Measurements from ENCODE around the gene HECW1.
"Not testable (repeated sequence)": the region's sequence is repeated elsewhere in the genome, so short reads cannot be mapped to it uniquely, and the experiment has no call there.

Gene HECW1

DNA sequence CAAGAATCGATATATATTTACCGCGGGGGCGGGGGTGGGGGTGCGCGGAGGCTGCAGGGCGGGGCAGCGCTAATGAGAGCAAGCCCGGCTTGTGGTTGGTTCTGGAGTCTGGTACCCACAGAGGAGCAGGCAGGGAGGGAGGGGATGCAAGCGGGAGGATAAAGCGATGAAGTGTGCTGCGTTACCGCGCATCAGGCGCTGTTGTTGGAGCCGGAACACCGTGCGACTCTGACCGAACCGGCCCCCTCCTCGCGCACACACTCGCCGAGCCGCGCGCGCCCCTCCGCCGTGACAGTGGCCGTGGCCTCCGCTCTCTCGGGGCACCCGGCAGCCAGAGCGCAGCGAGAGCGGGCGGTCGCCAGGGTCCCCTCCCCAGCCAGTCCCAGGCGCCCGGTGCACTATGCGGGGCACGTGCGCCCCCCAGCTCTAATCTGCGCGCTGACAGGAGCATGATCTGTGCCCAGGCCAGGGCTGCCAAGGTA, at the start of gene HECW1:
HECW1 (plus strand) TSS at position 189 of the 482 bp plus-strand sequence. CDS start 131,259 bp downstream, outside the sequence.
- FAIRE-seq (no peak), DNase-seq (ENCODE audit: insufficient read length, low spot score) (no peak)
- TF ChIP-seq POLR2A (IDR thresholded peaks at IDR 0.05; ENCODE audit: low read depth, low read length) = no peak

DNA sequence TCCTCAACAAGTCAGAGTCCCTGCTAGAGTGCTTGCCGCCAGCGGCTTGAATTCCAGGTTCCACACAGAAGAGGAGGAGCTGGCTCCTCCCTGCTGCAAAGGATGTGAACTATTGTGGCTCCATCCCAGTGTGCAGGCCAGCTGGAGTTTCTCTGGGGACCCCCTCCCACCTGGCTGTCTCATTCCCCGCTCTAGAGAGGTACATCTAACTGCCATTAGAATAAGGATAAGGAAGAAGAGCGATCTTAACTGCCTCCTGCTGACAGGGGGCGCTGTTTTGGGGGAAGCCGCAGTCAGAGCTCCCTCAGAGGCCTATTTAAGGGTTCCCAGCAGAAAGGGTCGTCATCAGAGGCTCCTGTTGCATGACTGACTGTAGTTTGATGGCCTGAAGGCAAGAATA, 40.8 kb upstream of the HECW1 start:
- no peak for DNase-seq (ENCODE audit: insufficient read length, low spot score)
- FAIRE-seq = no peak
- no peak for TF ChIP-seq POLR2A (IDR thresholded peaks at IDR 0.05; ENCODE audit: low read depth, low read length)

DNA sequence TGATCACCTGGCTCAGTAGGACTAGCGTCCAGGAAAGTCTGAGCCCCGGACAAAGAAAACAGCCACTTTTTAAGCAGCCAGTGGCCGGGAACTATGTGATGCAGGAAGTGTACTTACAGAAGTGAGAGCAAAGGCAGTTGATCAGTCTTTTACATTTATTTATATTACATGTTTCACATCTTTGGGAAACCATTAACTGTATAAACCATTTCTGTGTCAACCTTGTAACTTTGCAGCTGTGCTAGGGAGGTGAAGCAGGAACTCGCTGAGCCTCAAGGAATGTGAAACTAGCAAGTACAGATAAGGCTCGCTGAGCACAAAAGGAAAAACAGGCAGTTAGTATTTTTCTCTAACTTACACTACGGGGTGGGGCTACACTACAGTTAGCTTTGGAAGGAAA, 39.9 kb upstream of the HECW1 start:
- no peak for TF ChIP-seq POLR2A (IDR thresholded peaks at IDR 0.05; ENCODE audit: low read depth, low read length)
- no peak for FAIRE-seq
- no peak for DNase-seq (ENCODE audit: insufficient read length, low spot score)

DNA sequence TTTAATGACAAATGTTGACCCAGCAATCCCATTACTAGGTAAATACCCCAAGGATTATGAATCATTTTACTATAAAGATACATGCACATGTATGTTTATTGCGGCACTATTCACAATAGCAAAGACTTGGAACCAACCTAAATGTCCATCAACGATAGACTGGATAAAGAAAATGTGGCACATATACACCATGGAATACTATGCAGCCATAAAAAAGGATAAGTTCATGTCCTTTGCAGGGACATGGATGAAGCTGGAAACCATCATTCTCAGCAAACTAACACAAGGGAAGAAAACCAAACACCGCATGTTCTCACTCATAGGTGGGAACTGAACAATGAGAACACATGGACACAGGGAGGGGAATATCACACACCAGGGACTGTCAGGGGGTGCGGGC, 38.6 kb upstream of the HECW1 start:
- not testable (repeated sequence) for DNase-seq (ENCODE audit: insufficient read length, low spot score); FAIRE-seq

DNA sequence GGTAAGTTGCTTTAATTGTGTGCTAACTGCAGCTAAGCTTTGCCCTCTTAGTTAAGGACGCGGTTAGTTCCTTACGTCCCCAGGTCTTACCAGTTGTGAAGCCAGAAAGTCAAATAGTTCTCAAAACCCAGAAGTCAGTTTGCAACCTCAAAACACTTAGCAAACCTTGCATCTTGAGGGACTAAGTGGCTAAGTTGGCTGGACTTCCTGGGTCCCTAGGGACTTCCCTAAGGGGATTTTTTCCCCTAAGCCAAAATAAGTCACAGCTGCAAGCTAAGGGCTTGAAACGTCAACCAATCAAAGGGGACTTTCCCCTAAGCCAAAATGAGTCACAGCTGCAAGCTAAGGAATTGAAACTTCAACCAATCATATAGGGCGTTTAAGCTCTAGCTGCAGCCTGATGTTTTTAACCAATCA, 36.2 kb upstream of the HECW1 start:
- DNase-seq (ENCODE audit: insufficient read length, low spot score) (no peak), FAIRE-seq (no peak)
- TF ChIP-seq POLR2A (IDR thresholded peaks at IDR 0.05; ENCODE audit: low read depth, low read length) = no peak

DNA sequence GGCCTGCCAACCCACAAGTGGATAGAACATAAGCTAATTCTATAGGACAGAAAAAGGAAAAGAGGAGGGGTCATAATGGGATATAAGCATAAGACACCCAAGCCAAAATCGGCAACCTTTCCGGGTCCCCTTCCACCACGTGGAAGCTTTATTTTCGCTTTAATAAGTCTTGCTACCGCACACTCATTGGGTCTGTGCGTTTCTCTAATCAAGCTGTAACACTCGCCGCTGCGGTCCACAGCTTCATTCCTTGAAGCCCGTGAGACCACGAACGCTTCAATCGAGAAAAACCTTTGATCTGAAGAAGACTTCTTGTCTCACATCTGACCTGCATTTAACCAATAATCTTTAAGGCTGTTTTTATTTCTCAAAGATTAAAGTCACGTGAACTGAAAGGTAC, 35.8 kb upstream of the HECW1 start:
- TF ChIP-seq POLR2A (IDR thresholded peaks at IDR 0.05; ENCODE audit: low read depth, low read length) = no peak
- no peak for FAIRE-seq
- no peak for DNase-seq (ENCODE audit: insufficient read length, low spot score)

DNA sequence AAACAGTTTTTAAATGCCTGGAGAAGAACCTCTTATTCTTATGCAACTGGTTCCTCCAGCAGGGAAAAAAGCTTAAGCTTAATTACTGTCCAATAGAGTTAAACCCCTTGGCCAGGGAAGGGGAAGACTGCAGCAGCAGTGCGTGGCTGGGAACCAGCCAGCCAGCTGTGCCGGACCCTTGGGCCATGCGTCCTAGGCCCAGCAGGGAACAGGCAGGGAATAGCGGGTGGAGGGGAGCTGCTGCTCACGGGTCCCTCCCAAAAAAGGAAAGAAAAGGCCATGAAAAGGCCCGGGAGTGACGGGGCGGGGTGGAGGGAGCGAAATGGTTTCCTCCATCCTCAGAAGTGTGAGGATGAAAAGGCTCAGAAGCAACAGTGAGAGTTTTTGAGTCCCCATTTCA, 35.2 kb upstream of the HECW1 start:
- DNase-seq (ENCODE audit: insufficient read length, low spot score) (no peak), FAIRE-seq (no peak)
- no peak for TF ChIP-seq POLR2A (IDR thresholded peaks at IDR 0.05; ENCODE audit: low read depth, low read length)

DNA sequence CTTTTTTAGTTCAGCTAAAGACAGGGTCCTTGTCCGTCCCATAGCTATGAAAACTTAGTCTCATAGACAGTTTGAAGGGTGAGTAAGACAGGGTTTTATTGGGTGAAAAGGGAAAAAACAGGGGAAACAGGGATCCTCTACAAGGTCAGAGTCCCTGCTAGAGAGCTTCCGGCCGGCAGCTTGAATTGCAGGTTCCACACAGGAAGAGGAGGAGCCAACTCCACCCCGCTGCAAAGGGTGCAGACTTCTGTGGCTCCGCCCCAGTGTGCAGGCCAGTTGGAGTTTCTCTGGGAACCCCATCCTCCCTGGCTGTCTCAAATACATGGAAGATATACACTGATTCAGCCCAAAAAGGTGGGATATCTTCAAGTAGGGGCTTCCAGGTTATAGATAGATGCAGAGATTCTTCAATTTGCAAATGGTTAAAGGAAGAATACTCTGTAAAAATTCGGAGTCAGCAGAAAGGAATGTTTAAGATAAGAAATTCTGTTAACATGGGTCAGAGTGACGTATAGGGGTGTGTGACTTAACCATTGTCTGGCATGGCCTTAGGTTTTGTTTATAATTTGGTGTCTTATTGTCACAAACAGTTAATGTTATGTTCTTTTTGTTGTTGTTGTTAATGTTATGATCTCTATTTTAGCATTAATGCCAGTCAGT, 34.6 kb upstream of the HECW1 start:
- DNase-seq (ENCODE audit: insufficient read length, low spot score) (peak; percentile 64), FAIRE-seq (peak; percentile 62)
- TF ChIP-seq POLR2A (IDR thresholded peaks at IDR 0.05; ENCODE audit: low read depth, low read length) = no peak

DNA sequence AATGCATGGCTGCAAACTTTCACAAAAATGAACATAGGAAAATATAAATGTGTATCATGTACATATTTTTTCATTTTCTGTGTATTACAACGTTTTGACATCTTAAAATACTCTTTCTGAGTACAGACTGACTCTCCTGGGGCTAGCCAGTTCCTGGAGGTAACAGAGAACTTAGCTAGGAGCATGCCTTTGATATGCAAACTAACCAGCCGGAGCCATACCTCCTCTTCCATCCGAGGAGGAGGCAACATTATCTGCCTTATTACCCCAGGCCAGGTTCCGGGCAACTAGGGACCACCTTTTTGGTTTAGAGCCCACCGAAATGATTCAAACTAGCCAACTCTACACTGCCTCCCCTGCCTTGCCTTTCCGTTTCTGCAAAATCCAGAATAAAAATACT, 33.7 kb upstream of the HECW1 start:
- FAIRE-seq (no peak), DNase-seq (ENCODE audit: insufficient read length, low spot score) (no peak)
- TF ChIP-seq POLR2A (IDR thresholded peaks at IDR 0.05; ENCODE audit: low read depth, low read length) = no peak

DNA sequence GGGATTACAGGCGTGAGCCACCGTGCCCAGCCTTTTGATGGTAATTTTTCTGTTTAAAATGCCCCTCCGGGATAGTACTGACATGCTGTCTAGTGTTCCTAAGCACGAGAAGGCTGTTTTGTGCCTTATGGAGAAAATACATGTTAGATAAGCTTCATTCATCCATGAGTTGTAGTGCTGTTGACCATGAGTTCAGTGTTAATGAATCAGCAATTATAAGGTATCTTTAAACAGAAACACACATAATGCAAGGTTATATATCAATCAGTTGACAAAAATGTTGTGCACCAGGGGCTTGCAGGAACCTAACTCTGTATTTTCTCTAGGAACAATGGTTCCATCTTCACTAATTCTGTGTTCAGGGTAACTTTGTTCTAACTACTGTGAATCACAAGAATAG, 30.8 kb upstream of the HECW1 start:
- no peak for TF ChIP-seq POLR2A (IDR thresholded peaks at IDR 0.05; ENCODE audit: low read depth, low read length)
- FAIRE-seq = no peak
- no peak for DNase-seq (ENCODE audit: insufficient read length, low spot score)

DNA sequence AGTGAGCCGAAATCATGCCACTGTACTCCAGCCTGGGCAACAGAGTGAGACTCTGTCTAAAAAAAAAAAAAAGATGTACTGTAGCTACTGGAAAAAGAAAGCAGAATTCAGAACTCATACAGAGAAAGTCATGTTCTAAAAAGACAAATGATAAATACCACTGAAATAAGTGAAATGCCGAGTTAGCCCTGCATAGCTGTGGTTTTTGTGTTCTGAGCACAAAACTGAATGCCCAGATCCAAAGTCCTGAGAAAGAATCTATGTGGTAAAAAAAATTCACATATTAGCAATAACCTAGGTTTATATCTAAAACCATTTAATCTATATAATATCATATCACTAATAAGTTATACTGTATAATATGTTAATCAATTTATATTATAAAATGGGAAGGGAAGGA, 29.3 kb upstream of the HECW1 start:
- no peak for FAIRE-seq
- no peak for DNase-seq (ENCODE audit: insufficient read length, low spot score)
- TF ChIP-seq POLR2A (IDR thresholded peaks at IDR 0.05; ENCODE audit: low read depth, low read length) = no peak

DNA sequence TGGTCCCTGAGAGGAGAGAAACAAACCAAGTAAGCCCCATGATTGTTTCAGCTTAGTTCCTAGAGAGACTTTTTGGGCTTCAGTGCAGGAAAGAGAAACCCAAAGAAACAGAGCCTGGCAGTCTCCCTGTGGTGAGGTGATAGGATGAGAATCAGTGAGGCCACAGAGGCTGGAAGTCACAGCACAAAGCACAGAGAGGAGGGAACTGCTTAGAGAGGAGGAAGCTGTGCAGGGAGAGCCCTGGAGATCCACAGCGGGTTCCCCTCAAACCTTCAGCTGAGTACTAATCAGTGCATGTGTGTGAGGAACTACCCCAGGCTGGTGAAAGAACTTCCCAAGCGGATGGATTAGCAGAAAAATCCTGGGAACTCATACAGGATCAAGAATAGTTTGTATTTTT, 27.4 kb upstream of the HECW1 start:
- no peak for TF ChIP-seq POLR2A (IDR thresholded peaks at IDR 0.05; ENCODE audit: low read depth, low read length)

DNA sequence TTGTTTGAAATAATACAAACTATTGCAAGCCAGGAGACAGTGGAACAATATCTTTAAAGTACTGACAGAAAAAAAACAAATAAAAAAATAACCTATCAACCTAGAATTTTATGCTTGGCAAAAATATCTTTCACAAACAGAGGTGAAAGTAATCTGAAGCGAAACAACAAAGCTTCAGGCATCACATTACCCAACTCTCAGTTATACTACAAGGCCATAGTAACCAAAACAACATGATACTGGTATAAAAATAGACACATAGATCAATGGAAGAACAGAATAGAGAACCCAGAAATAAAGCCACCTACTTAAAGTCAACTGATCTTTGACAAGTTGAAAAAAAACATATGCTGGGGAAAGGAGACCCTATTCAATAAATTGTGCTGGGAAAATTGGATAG, 26.5 kb upstream of the HECW1 start:
- DNase-seq (ENCODE audit: insufficient read length, low spot score) = no peak
- no peak for FAIRE-seq
- TF ChIP-seq POLR2A (IDR thresholded peaks at IDR 0.05; ENCODE audit: low read depth, low read length) = no peak

More for the DNA sequence above, 27.4 kb upstream of the HECW1 start:
- FAIRE-seq = no peak
- DNase-seq (ENCODE audit: insufficient read length, low spot score) = no peak

DNA sequence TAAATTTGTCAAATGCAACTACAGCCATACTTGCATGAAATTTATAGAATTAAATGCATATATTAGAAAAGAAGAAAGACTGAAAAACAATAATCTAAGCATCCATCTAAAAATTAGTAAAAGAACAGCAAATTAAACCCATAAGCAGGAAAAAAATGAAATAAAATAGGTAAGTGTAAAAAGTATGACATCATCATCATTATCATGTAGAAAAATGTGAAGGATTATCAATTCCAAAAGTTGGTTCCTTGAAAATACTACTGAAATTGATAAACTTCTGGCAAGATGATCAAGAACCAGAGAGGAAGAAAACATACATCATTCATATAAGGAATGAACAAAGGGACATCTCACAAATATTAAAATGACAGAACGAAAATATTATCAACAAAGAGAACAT, 19.6 kb upstream of the HECW1 start:
- peak; percentile 30 for FAIRE-seq
- DNase-seq (ENCODE audit: insufficient read length, low spot score) = no peak
- TF ChIP-seq POLR2A (IDR thresholded peaks at IDR 0.05; ENCODE audit: low read depth, low read length) = no peak

DNA sequence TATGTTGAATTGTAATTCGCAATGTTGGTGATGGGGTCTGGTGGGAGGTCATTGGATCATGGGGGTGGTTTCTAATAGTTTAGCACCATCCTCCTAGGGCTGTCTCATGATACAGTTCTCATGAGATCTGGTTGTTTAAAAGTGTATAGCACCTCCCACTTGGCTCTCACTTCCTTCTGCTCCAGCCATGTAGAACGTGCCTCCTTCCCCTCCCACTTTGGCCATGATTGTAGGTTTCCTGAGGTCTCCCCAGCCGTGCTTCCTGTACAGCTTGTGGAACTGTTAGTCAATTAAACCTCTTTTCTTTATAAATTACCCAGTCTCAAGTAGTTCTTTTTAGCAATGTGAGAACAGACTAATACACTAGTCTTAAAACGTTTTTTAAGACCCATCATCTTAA, 15.6 kb upstream of the HECW1 start:
- no peak for TF ChIP-seq POLR2A (IDR thresholded peaks at IDR 0.05; ENCODE audit: low read depth, low read length)
- FAIRE-seq = no peak

DNA sequence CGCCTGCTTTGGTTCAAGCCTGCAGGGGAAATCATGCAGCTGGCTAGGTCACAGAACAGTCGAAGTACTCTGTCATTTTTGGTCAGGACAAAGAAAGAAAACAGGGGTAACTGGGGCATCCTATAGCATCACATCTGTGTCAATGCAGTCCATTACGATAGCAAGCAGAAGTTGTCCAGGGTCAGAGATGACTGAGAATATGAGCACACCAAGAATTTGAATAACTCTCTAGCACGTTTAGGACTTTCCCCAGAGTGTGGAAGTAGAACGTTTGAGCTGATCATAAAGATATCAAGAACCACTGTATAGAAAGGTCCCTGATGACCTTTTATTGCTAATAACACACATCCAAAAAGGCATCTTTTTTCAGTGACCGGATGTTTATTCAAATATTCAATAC, 12.7 kb upstream of the HECW1 start:
- no peak for TF ChIP-seq POLR2A (IDR thresholded peaks at IDR 0.05; ENCODE audit: low read depth, low read length)
- no peak for FAIRE-seq
- DNase-seq (ENCODE audit: insufficient read length, low spot score) = no peak

More for the DNA sequence above, 15.6 kb upstream of the HECW1 start:
- no peak for DNase-seq (ENCODE audit: insufficient read length, low spot score)

Data from H54 (cell line).